Activated naive CD4-positive, alpha-beta T cell treated with anti-CD3 and anti-CD28 coated beads, Interleukin-2, amount 50 U/mL, for 72 hours (primary cell): Measurements from ENCODE around the gene S100Z. TPM values are rescaled to one million over a fixed set of nuclear protein-coding genes. Genes with fewer than 3 reads are reported as not detected.
"Not testable (repeated sequence)": the region's sequence is repeated elsewhere in the genome, so short reads cannot be mapped to it uniquely, and the experiment has no call there.

Experiments used
- ATAC-seq, 2 donors: fragments of 150-1000 bp; cut with Tn5 transposase; 2 replicates each; pipeline ENCODE4 v1.10.0; 2021; ENCODE audit warnings: mild to moderate bottlenecking in 2 of 2, moderate library complexity in 2 of 2
- DNase-seq, 2 donors: peaks; one replicate each; pipeline ENCODE4 v3.0.0; 2021 to 2022; ENCODE audit warnings: low spot score in 2 of 2
- H3K27ac Mint-ChIP-seq, 2 donors: one replicate each; pipeline ENCODE4 v1.8.0; 2022; ENCODE audit warnings: mild to moderate bottlenecking in 2 of 2, mixed read lengths in 2 of 2
- H3K36me3 Mint-ChIP-seq, 2 donors: one replicate each; pipeline ENCODE4 v1.8.0; 2022; ENCODE audit warnings: mixed read lengths in 2 of 2
- H3K9me3 Mint-ChIP-seq, 2 donors: one replicate each; pipeline ENCODE4 v1.8.0; 2022; ENCODE audit warnings: mixed read lengths in 2 of 2
- total RNA-seq, 2 donors: library from RNA; stranded (reverse); gene quantifications; one replicate each; pipeline ENCODE4 v1.2.3, GENCODE V29; 2022

The S100Z gene
- 1 to 10 TPM in 1 of 2 donors, under 1 TPM in 1; 0.75 to 4.1 TPM for total RNA-seq

- H3K9me3 Mint-ChIP-seq = peaks cover 0 to 6% of the 10 kb centered on the region in 2 donors
Observed at GRCh38 chr5:76849419-76850291, at the start of gene S100Z. S100Z (plus strand) TSS chr5:76850014; CDS start chr5:76875360, 25,346 bp downstream.

GRCh38 chr5:76800579-76800978 is 49.2 kb upstream of the S100Z start:
- DNase-seq (no peak), ATAC-seq (no peak)
- no peaks in the 10 kb centered on the region for H3K9me3 Mint-ChIP-seq
- H3K36me3 Mint-ChIP-seq = no peaks in the 10 kb centered on the region
- H3K27ac Mint-ChIP-seq = no peak overlapping the region

More at GRCh38 chr5:76849419-76850291, at the start of gene S100Z:
- peak within 1 kb of the TSS; percentile 42 to 48 for H3K27ac Mint-ChIP-seq
- ATAC-seq (peak; percentile 86), DNase-seq (peak in 1 of 2 donors; percentile 22)
- peaks cover 0 to 7% of the 10 kb centered on the region in 2 donors for H3K36me3 Mint-ChIP-seq

- no peak for DNase-seq
- ATAC-seq = no peak
- no peaks in the 10 kb centered on the region for H3K9me3 Mint-ChIP-seq
- no peak overlapping the region for H3K27ac Mint-ChIP-seq
- H3K36me3 Mint-ChIP-seq = no peaks in the 10 kb centered on the region
Observed at GRCh38 chr5:76801159-76801802, 48.5 kb upstream of the S100Z start.

GRCh38 chr5:76801803-76802195 is 48.0 kb upstream of the S100Z start:
- Mint-ChIP-seq H3K27ac (no peak overlapping the region), H3K9me3 (no peaks in the 10 kb centered on the region), H3K36me3 (no peaks in the 10 kb centered on the region)
- ATAC-seq (no peak), DNase-seq (no peak)

- no peak for ATAC-seq
- no peak for DNase-seq
- Mint-ChIP-seq H3K9me3 (no peaks in the 10 kb centered on the region), H3K27ac (no peak overlapping the region), H3K36me3 (no peaks in the 10 kb centered on the region)
Observed at GRCh38 chr5:76804266-76804665, 45.5 kb upstream of the S100Z start.

GRCh38 chr5:76805821-76806505 is 43.9 kb upstream of the S100Z start:
- no peak for DNase-seq
- Mint-ChIP-seq H3K27ac (no peak overlapping the region), H3K36me3 (no peaks in the 10 kb centered on the region), H3K9me3 (peaks cover 0 to 1% of the 10 kb centered on the region in 2 donors)
- ATAC-seq = peak; percentile 24 to 92

GRCh38 chr5:76807296-76807695 is 42.5 kb upstream of the S100Z start:
- DNase-seq (no peak), ATAC-seq (no peak)
- H3K9me3 Mint-ChIP-seq = peaks cover 0 to 3% of the 10 kb centered on the region in 2 donors
- H3K27ac Mint-ChIP-seq = no peak overlapping the region
- H3K36me3 Mint-ChIP-seq = no peaks in the 10 kb centered on the region

- H3K36me3 Mint-ChIP-seq = no peaks in the 10 kb centered on the region
- no peak overlapping the region for H3K27ac Mint-ChIP-seq
- no peak for ATAC-seq
- no peak for DNase-seq
- peaks cover 0 to 3% of the 10 kb centered on the region in 2 donors for H3K9me3 Mint-ChIP-seq
Observed at GRCh38 chr5:76808141-76808691, 41.6 kb upstream of the S100Z start.

GRCh38 chr5:76809141-76809540 is 40.7 kb upstream of the S100Z start:
- peaks cover 0 to 3% of the 10 kb centered on the region in 2 donors for H3K9me3 Mint-ChIP-seq
- H3K27ac Mint-ChIP-seq = no peak overlapping the region
- H3K36me3 Mint-ChIP-seq = no peaks in the 10 kb centered on the region
- ATAC-seq (no peak), DNase-seq (no peak)

GRCh38 chr5:76810236-76810635 is 39.6 kb upstream of the S100Z start:
- no peaks in the 10 kb centered on the region for H3K36me3 Mint-ChIP-seq
- no peak overlapping the region for H3K27ac Mint-ChIP-seq
- ATAC-seq (no peak), DNase-seq (no peak)
- peaks cover 0 to 3% of the 10 kb centered on the region in 2 donors for H3K9me3 Mint-ChIP-seq

- H3K9me3 Mint-ChIP-seq = peaks cover 0 to 3% of the 10 kb centered on the region in 2 donors
- H3K27ac Mint-ChIP-seq = no peak overlapping the region
- DNase-seq = no peak
- no peaks in the 10 kb centered on the region for H3K36me3 Mint-ChIP-seq
- peak in 1 of 2 donors; percentile 31 for ATAC-seq
Observed at GRCh38 chr5:76811214-76811613, 38.6 kb upstream of the S100Z start.

GRCh38 chr5:76812209-76812608 is 37.6 kb upstream of the S100Z start:
- H3K36me3 Mint-ChIP-seq, H3K9me3 Mint-ChIP-seq, DNase-seq, ATAC-seq, H3K27ac Mint-ChIP-seq: not testable (repeated sequence)

GRCh38 chr5:76813982-76814562 is 35.7 kb upstream of the S100Z start:
- no peak for ATAC-seq
- DNase-seq = no peak
- Mint-ChIP-seq H3K9me3 (peaks cover 0 to 3% of the 10 kb centered on the region in 2 donors), H3K36me3 (no peaks in the 10 kb centered on the region), H3K27ac (no peak overlapping the region)

- Mint-ChIP-seq H3K36me3 (no peaks in the 10 kb centered on the region), H3K9me3 (no peaks in the 10 kb centered on the region), H3K27ac (no peak overlapping the region)
- ATAC-seq (no peak), DNase-seq (no peak)
Observed at GRCh38 chr5:76816110-76816831, 33.5 kb upstream of the S100Z start.

GRCh38 chr5:76818844-76819831 is 30.7 kb upstream of the S100Z start, which contains the start of gene F2RL1:
F2RL1 (plus strand) TSS chr5:76819030; CDS start chr5:76819183, 153 bp downstream.
- Mint-ChIP-seq H3K36me3 (no peaks in the 10 kb centered on the region), H3K27ac (no peak within 1 kb of the TSS), H3K9me3 (no peaks in the 10 kb centered on the region)
- ATAC-seq (peak; percentile 72 to 78), DNase-seq (peak in 1 of 2 donors; percentile 39)
